Measurements from ENCODE around the gene NPTX1. TPM values are rescaled to one million over a fixed set of nuclear protein-coding genes. Genes with fewer than 3 reads are reported as not detected.
A peak's percentile ranks its signal among the peaks of the same experiment; 100 is the strongest.

NPTX1 gene
- total RNA-seq, 3 donors from 2014 or later (not counting 1 experiment from before 2014, with no cell fraction given): 1.0 to 2.2 (median 2.2) TPM

GRCh38 chr17:80482058-80482318 lies 5.6 kb upstream of the NPTX1 start:
- Mint-ChIP-seq H3K27ac (no peak overlapping the region), H3K27me3 (ENCODE audit: low read depth in 2 of 2) (peaks cover 40 to 49% of the 10 kb centered on the region in 2 donors), H3K9me3 (no peaks in the 10 kb centered on the region), H3K4me3 (no peak overlapping the region), H3K36me3 (no peaks in the 10 kb centered on the region), H3K4me1 (peaks cover 0 to 8% of the 10 kb centered on the region in 2 donors)
- intact Hi-C loops (cut with micrococcal nuclease): no loop called here
- 77% methylated on average over 4 of the region's 4 CpGs for WGBS (ENCODE audit: insufficient coverage)
- ATAC-seq (no peak), DNase-seq (no peak)
- Histone ChIP-seq H3K4me3 (ENCODE audit: low read length) (no peak overlapping the region), H3K4me1 (ENCODE audit: control insufficient read depth, insufficient read depth, low read length) (peaks cover 20% of the 10 kb centered on the region), H3K27ac (ENCODE audit: low read length) (no peak overlapping the region), H3K9me3 (ENCODE audit: control insufficient read depth, insufficient read depth, low read length) (no peaks in the 10 kb centered on the region), H3K27me3 (ENCODE audit: control insufficient read depth, insufficient read depth, low read length) (peaks cover 36% of the 10 kb centered on the region), H3K36me3 (ENCODE audit: control insufficient read depth, insufficient read depth, low read length) (no peaks in the 10 kb centered on the region)
- TF ChIP-seq, protein P1, sequence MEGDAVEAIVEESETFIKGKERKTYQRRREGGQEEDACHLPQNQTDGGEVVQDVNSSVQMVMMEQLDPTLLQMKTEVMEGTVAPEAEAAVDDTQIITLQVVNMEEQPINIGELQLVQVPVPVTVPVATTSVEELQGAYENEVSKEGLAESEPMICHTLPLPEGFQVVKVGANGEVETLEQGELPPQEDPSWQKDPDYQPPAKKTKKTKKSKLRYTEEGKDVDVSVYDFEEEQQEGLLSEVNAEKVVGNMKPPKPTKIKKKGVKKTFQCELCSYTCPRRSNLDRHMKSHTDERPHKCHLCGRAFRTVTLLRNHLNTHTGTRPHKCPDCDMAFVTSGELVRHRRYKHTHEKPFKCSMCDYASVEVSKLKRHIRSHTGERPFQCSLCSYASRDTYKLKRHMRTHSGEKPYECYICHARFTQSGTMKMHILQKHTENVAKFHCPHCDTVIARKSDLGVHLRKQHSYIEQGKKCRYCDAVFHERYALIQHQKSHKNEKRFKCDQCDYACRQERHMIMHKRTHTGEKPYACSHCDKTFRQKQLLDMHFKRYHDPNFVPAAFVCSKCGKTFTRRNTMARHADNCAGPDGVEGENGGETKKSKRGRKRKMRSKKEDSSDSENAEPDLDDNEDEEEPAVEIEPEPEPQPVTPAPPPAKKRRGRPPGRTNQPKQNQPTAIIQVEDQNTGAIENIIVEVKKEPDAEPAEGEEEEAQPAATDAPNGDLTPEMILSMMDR (IDR thresholded peaks at IDR 0.05): no peak

DNA sequence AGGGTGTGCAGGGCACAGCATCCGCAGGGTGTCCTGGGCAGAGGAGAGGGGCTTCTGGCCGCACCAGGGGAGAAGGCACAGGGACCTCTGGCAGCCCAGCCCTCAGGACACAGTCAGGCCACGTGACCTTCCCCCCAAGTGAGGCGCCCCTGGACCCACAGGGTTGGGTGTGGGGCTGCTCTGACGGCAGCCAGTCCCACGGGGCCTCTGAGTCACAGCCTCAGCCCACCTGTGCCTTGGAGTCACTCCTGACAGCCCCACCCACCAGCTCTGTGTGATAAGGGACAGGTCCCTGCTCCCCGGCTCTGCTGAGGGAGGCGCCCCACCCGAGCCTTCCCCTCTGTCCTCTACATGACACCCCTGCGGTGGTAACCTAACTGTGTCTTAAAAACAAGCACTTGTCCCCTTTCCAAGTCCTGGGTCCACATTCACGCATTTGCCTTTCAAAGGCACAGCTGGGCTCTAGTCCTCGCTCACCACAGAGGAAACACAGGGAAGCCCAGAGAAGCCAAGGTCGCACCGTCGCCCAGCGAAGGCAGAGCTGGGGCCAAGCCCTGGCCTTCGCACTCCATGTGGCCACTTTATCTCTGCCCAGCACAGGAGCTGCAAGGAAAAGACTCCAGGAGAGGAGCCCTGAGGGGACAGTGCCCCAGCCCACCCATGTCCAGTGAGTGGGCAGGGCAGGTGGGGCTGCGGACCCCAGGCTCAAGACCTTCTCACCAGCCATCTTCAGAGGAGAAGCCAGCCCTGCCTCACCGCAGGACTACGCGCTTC lies 5.1 kb upstream of the NPTX1 start:
- no peak for ATAC-seq
- Mint-ChIP-seq H3K27me3 (ENCODE audit: low read depth in 2 of 2) (peaks cover 40 to 46% of the 10 kb centered on the region in 2 donors), H3K36me3 (no peaks in the 10 kb centered on the region), H3K27ac (no peak overlapping the region), H3K9me3 (no peaks in the 10 kb centered on the region), H3K4me1 (peaks cover 0 to 8% of the 10 kb centered on the region in 2 donors), H3K4me3 (no peak overlapping the region)
- H3K36me3 ChIP-seq (ENCODE audit: control insufficient read depth, insufficient read depth, low read length): no peaks in the 10 kb centered on the region
- intact Hi-C loops (cut with micrococcal nuclease): no loop called here
- H3K27ac ChIP-seq (ENCODE audit: low read length): no peak overlapping the region
- H3K9me3 ChIP-seq (ENCODE audit: control insufficient read depth, insufficient read depth, low read length): no peaks in the 10 kb centered on the region
- H3K4me3 ChIP-seq (ENCODE audit: low read length): no peak overlapping the region
- TF ChIP-seq, protein P1 (IDR thresholded peaks at IDR 0.05): no peak
- WGBS (ENCODE audit: insufficient coverage): 40% methylated on average over 21 of the region's 21 CpGs
- DNase-seq: no peak
- H3K4me1 ChIP-seq (ENCODE audit: control insufficient read depth, insufficient read depth, low read length): peaks cover 24% of the 10 kb centered on the region
- peaks cover 40% of the 10 kb centered on the region for H3K27me3 ChIP-seq (ENCODE audit: control insufficient read depth, insufficient read depth, low read length)

DNA sequence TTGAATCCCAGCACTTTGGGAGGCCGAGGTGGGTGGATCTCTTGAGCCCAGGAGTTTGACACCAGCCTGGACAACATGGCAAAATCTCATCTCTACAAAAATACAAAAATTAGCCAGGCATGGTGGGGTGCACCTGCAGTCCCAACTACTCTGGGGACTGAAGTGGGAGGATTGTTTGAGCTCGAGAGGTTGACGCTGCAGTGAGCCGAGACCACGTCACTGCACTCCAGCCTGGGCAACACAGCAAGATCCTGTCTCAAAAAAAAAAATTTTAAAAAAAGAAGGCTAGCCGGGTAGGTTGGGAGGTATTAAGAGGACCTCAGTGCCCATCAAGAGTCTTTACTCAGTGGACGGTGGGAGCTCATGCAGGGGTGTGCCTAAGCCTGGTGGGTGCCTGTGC lies 3.8 kb upstream of the NPTX1 start:
- TF ChIP-seq, protein P1 (IDR thresholded peaks at IDR 0.05): no peak
- Mint-ChIP-seq H3K36me3 (no peaks in the 10 kb centered on the region), H3K4me3 (no peak overlapping the region), H3K27me3 (ENCODE audit: low read depth in 2 of 2) (peaks cover 40 to 45% of the 10 kb centered on the region in 2 donors), H3K27ac (no peak overlapping the region), H3K4me1 (peaks cover 2 to 12% of the 10 kb centered on the region in 2 donors), H3K9me3 (no peaks in the 10 kb centered on the region)
- no peaks in the 10 kb centered on the region for H3K9me3 ChIP-seq (ENCODE audit: control insufficient read depth, insufficient read depth, low read length)
- no peaks in the 10 kb centered on the region for H3K36me3 ChIP-seq (ENCODE audit: control insufficient read depth, insufficient read depth, low read length)
- DNase-seq: no peak
- H3K4me1 ChIP-seq (ENCODE audit: control insufficient read depth, insufficient read depth, low read length): peaks cover 28% of the 10 kb centered on the region
- 83% methylated on average over 7 of the region's 7 CpGs for WGBS (ENCODE audit: insufficient coverage)
- peaks cover 41% of the 10 kb centered on the region for H3K27me3 ChIP-seq (ENCODE audit: control insufficient read depth, insufficient read depth, low read length)
- H3K27ac ChIP-seq (ENCODE audit: low read length): no peak overlapping the region
- ATAC-seq: no peak
- no peak overlapping the region for H3K4me3 ChIP-seq (ENCODE audit: low read length)
- intact Hi-C loops (cut with micrococcal nuclease): no loop called here

- Mint-ChIP-seq H3K9me3 (no peaks in the 10 kb centered on the region), H3K4me1 (peaks cover 13 to 23% of the 10 kb centered on the region in 2 donors), H3K36me3 (no peaks in the 10 kb centered on the region), H3K27me3 (ENCODE audit: low read depth in 2 of 2) (peaks cover 40 to 56% of the 10 kb centered on the region in 2 donors), H3K27ac (no peak overlapping the region), H3K4me3 (peak overlapping the region; percentile 55)
- intact Hi-C loops (cut with micrococcal nuclease): no loop called here
- WGBS (ENCODE audit: insufficient coverage): 57% methylated on average over 9 of the region's 9 CpGs
- no peak for ATAC-seq
- H3K9me3 ChIP-seq (ENCODE audit: control insufficient read depth, insufficient read depth, low read length): peaks cover 3% of the 10 kb centered on the region
- H3K36me3 ChIP-seq (ENCODE audit: control insufficient read depth, insufficient read depth, low read length): no peaks in the 10 kb centered on the region
- TF ChIP-seq, protein P1 (IDR thresholded peaks at IDR 0.05): no peak
- no peak overlapping the region for H3K4me3 ChIP-seq (ENCODE audit: low read length)
- H3K27ac ChIP-seq (ENCODE audit: low read length): no peak overlapping the region
- peaks cover 38% of the 10 kb centered on the region for H3K4me1 ChIP-seq (ENCODE audit: control insufficient read depth, insufficient read depth, low read length)
- no peak for DNase-seq
- H3K27me3 ChIP-seq (ENCODE audit: control insufficient read depth, insufficient read depth, low read length): peaks cover 52% of the 10 kb centered on the region
Observed at GRCh38 chr17:80479246-80479566, 2.8 kb upstream of the NPTX1 start.
